ENCODE measurements around the gene RMDN2. TPM values are rescaled to one million over a fixed set of nuclear protein-coding genes. Genes with fewer than 3 reads are reported as not detected.
"Not testable (repeated sequence)": the region's sequence is repeated elsewhere in the genome, so short reads cannot be mapped to it uniquely, and the experiment has no call there.

The RMDN2 gene
- total RNA-seq, 2 donors from 2014 or later = 1.8 to 3.4 TPM

DNA sequence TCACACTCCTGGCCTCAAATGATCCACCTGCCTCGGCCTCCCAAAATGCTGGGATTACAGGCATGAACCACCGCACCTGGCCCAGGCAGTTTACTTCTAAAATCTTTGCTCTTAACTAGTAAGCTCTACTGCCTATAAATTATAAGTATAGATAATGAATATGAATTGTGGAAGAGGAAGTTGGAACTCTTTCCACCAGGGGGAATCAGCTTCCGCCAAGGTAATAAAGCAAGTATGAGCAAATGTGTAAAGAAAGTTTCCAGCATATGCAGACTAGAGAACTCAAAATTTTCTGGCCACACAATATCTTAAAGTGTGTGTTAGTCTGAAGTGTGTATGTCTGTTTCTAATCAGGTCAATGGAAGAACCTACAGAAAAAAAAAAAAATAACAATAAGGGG lies 68.1 kb downstream of the RMDN2 start:
- no peaks in the 10 kb centered on the region for H3K27me3 Mint-ChIP-seq
- H3K36me3 Mint-ChIP-seq (ENCODE audit: low read depth) = peaks cover 4% of the 10 kb centered on the region
- peaks cover 2% of the 10 kb centered on the region for H3K4me1 Mint-ChIP-seq
- H3K9me3 ChIP-seq (ENCODE audit: control insufficient read depth, low read length, poor library complexity, severe bottlenecking) = no peaks in the 10 kb centered on the region
- ATAC-seq = no peak
- H3K4me3 Mint-ChIP-seq = no peak overlapping the region
- H3K27ac Mint-ChIP-seq = no peak overlapping the region
- DNase-seq = no peak

DNA sequence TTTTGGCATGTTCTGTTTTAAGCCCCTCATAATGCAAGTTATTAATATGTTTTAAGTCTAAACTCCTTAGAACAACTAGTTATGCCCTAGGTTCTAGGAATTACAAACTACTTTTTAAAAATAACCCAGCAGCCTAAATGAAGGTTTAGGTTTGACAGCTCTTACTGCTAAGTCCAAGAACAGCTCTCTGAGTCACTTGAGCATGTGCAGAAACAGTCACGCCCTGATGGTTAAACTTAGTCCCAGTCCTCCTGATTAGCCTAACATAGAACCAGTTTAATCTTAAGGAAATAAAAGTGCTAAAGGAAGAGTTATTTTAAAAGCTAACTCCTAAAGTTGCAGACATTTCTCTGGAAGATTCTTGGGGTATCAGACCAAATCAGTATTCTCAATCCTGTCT lies 72.5 kb downstream of the RMDN2 start:
- Mint-ChIP-seq H3K27ac (no peak overlapping the region), H3K4me1 (no peaks in the 10 kb centered on the region), H3K27me3 (no peaks in the 10 kb centered on the region), H3K36me3 (ENCODE audit: low read depth) (peaks cover 4% of the 10 kb centered on the region), H3K4me3 (no peak overlapping the region)
- H3K9me3 ChIP-seq (ENCODE audit: control insufficient read depth, low read length, poor library complexity, severe bottlenecking) = no peaks in the 10 kb centered on the region
- DNase-seq (no peak), ATAC-seq (no peak)

DNA sequence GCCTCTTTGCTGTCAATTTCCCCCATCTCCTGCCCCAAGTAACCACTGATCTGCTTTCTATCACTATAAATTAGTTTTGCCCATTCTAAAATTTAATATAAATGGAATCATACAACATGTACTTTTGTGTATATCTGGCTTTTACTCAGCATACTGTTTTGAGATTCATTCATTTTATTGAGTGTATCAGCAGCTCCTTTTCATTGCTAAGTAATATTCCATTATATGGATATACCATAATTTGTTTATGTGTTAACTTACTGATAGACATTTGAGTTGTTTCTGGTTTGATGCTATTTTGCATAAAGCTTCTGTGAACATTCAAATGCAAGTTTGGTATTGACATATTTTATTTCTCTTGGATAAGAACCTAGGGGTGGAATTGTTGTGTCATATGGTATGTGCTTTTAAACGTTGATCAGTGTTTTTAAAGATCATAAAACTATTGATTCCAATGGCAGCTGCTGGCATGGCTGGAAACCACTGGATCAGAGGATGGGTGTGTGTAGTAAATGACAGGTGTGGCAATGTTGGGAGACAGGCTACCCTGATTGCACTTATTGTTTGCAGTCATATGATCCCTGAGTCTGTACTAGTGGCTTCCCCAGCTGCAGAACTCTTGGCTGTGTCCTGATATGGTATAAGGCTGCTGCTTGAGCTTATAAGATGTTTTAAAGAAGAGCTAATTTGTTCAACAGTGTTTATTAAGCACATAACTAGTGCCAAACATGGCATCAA lies 75.6 kb downstream of the RMDN2 start:
- H3K27me3 Mint-ChIP-seq = no peaks in the 10 kb centered on the region
- no peak for ATAC-seq
- no peak overlapping the region for H3K27ac Mint-ChIP-seq
- no peaks in the 10 kb centered on the region for H3K9me3 ChIP-seq (ENCODE audit: control insufficient read depth, low read length, poor library complexity, severe bottlenecking)
- peaks cover 4% of the 10 kb centered on the region for H3K36me3 Mint-ChIP-seq (ENCODE audit: low read depth)
- no peak for DNase-seq
- H3K4me1 Mint-ChIP-seq = no peaks in the 10 kb centered on the region
- H3K4me3 Mint-ChIP-seq = no peak overlapping the region

DNA sequence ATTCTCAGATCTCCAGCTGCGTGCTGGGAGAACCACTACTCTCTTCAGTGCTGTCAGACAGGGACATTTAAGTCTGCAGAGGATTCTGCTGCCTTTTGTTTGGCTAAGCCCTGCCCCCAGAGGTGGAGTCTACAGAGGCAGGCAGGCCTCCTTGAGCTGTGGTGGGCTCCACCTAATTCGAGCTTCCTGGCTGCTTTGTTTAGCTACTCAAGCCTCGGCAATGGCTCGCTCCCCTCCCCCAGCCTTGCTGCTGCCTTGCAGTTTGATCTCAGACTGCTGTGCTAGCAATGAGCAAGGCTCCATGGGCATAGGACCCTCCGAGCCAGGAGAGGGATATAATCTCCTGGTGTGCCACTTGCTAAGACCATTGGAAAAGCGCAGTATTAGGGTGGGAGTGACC lies 85.1 kb downstream of the RMDN2 start:
- not testable (repeated sequence) for H3K27ac Mint-ChIP-seq; H3K4me3 Mint-ChIP-seq; H3K4me1 Mint-ChIP-seq; H3K9me3 ChIP-seq (ENCODE audit: control insufficient read depth, low read length, poor library complexity, severe bottlenecking); ATAC-seq; H3K27me3 Mint-ChIP-seq; DNase-seq
- peaks cover 11% of the 10 kb centered on the region for H3K36me3 Mint-ChIP-seq (ENCODE audit: low read depth)

DNA sequence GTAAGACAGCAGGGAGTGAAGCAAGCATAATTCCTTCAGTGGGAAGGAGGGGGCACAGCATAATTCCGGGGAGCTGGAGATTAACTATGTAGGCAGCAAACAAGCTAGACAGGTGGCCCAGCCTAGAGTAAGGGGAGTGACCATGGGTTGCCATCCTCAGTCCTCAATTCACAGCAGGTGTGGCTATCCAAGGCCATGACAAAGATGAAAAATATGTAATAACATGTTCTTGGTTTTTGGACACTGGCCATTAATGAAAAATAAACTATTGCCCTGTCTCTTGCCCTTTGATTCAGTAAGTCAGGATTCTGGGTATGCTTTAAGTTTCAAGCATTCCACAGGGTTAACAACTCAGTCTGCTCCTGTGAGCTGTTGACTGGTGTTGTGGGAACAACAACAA lies 85.9 kb downstream of the RMDN2 start:
- DNase-seq = no peak
- Mint-ChIP-seq H3K36me3 (ENCODE audit: low read depth) (peaks cover 11% of the 10 kb centered on the region), H3K4me3 (no peak overlapping the region), H3K4me1 (no peaks in the 10 kb centered on the region), H3K27me3 (no peaks in the 10 kb centered on the region), H3K27ac (no peak overlapping the region)
- H3K9me3 ChIP-seq (ENCODE audit: control insufficient read depth, low read length, poor library complexity, severe bottlenecking) = no peaks in the 10 kb centered on the region
- ATAC-seq = no peak

DNA sequence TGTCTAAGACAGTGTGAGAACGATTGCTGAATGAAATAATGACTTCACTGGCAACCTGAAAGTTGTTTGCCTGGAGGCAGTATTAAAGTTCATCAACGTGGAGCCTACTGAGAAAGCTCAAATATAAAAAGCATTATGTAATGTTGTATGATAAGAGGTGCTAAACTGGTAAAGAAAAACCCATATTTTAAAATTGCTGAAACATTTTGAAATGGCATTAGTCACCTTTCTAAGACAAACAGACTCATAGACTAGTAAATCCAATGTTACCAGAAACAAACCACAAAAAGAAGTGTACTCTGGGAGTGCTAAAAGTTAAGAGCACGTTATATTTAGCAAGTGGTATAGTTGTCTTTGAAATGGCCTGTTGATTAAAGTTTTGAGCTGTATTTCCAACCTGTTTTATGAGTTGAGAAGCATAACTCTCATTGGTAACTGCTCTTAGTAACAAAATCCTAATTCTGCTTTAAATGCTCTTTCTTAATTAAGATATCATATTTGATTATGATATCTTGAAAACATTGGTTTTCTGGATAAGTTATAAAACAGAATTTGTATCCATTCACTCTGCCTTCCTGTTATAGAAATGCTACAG lies 88.2 kb downstream of the RMDN2 start:
- no peaks in the 10 kb centered on the region for H3K9me3 ChIP-seq (ENCODE audit: control insufficient read depth, low read length, poor library complexity, severe bottlenecking)
- H3K36me3 Mint-ChIP-seq (ENCODE audit: low read depth) = peaks cover 6% of the 10 kb centered on the region
- no peak for DNase-seq
- no peak overlapping the region for H3K4me3 Mint-ChIP-seq
- no peaks in the 10 kb centered on the region for H3K4me1 Mint-ChIP-seq
- H3K27me3 Mint-ChIP-seq = no peaks in the 10 kb centered on the region
- no peak for ATAC-seq
- no peak overlapping the region for H3K27ac Mint-ChIP-seq

DNA sequence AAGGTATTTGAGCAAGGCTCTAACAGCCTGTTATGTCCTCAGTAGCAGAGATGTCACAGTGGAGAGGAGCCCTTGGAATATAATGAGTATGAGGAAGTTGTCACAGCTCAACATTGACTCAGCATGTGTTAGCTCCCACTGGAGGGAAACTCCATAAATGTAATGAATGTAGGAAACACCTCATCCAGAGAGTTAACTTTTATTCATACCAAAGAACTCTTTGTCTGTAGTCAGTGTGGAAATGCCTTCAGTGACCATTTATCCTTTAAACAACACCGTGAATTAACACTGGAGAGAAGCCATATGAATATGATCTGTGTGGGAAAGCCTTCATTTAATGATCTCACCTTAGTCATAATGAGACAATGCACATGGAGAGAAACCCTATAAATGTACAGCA lies 91.1 kb downstream of the RMDN2 start:
- Mint-ChIP-seq H3K4me1 (no peaks in the 10 kb centered on the region), H3K4me3 (no peak overlapping the region), H3K36me3 (ENCODE audit: low read depth) (peaks cover 4% of the 10 kb centered on the region), H3K27ac (no peak overlapping the region), H3K27me3 (no peaks in the 10 kb centered on the region)
- DNase-seq (no peak), ATAC-seq (no peak)
- H3K9me3 ChIP-seq (ENCODE audit: control insufficient read depth, low read length, poor library complexity, severe bottlenecking) = no peaks in the 10 kb centered on the region

DNA sequence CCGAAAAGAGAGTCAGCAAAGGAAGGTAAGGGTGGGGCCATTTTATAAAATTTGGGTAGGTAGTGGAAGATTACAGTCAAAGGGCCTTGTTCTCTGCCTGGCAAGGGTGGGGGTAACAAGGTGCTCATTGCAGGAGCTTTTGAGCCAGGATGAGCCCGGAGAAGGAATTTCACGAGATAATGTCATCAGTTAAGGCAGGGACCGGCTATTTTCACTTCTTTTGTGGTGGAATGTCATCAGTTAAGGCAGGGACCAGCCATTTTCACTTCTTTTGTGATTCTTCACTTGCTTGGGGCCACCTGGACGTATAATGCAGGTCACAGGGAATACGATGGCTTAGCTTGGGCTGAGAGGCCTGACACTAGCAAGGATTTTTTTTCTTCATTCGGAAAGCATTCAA lies 92.7 kb downstream of the RMDN2 start:
- no peak overlapping the region for H3K4me3 Mint-ChIP-seq
- DNase-seq (no peak), ATAC-seq (no peak)
- no peak overlapping the region for H3K27ac Mint-ChIP-seq
- no peaks in the 10 kb centered on the region for H3K36me3 Mint-ChIP-seq (ENCODE audit: low read depth)
- H3K9me3 ChIP-seq (ENCODE audit: control insufficient read depth, low read length, poor library complexity, severe bottlenecking) = no peaks in the 10 kb centered on the region
- H3K4me1 Mint-ChIP-seq = no peaks in the 10 kb centered on the region
- no peaks in the 10 kb centered on the region for H3K27me3 Mint-ChIP-seq

DNA sequence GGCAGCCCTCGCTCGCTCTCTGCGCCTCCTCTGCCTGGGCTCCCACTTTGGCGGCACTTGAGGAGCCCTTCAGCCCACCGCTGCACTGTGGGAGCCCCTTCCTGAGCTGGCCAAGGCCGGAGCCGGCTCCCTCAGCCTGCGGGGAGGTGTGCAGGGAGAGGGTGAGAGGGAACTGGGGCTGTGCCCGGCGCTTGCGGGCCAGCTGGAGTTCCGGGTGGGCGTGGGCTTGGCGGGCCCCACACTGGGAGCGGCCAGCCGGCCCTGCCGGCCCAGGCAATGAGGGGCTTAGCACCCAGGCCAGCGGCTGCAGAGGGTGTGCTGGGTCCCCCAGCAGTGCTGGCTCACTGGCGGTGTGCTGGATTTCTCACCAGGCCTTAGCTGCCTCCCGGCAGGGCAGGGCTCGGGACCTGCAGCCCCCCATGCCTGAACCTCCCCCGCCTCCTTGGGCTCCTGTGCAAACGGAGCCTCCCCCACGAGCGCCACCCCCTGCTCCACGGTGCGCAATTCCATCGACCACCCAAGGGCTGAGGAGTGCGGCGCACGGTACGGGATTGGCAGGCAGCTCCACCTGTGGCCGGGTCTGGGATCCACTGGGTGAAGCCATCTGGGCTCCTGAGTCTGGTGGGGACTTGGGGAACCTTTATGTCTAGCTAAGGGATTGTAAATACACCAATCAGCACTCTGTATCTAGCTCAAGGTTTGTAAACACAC lies 95.4 kb downstream of the RMDN2 start:
- not testable (repeated sequence) for H3K27me3 Mint-ChIP-seq; H3K4me1 Mint-ChIP-seq; H3K27ac Mint-ChIP-seq; H3K4me3 Mint-ChIP-seq; DNase-seq; H3K9me3 ChIP-seq (ENCODE audit: control insufficient read depth, low read length, poor library complexity, severe bottlenecking); H3K36me3 Mint-ChIP-seq (ENCODE audit: low read depth); ATAC-seq

DNA sequence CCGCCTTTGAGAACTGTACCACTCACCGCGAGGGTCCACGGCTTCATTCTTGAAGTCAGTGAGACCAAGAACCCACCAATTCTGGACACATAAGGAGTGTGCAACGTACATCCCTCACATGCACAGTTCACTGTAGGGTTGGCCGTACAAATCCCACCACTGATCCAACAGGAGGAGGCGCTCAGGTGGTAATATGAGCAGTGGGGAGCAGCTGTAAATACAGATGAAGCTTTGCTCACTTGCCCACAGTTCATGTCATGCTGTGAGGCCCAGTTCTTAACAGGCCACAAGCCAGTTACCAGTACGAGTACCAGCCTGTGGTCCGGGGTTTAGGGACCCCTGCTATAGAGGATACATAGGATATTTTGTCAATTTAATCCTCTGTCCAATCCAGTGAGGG lies 96.5 kb downstream of the RMDN2 start:
- Mint-ChIP-seq H3K27me3 (peaks cover 6% of the 10 kb centered on the region), H3K4me1 (no peaks in the 10 kb centered on the region), H3K4me3 (no peak overlapping the region), H3K36me3 (ENCODE audit: low read depth) (no peaks in the 10 kb centered on the region), H3K27ac (no peak overlapping the region)
- no peaks in the 10 kb centered on the region for H3K9me3 ChIP-seq (ENCODE audit: control insufficient read depth, low read length, poor library complexity, severe bottlenecking)
- DNase-seq (no peak), ATAC-seq (no peak)

DNA sequence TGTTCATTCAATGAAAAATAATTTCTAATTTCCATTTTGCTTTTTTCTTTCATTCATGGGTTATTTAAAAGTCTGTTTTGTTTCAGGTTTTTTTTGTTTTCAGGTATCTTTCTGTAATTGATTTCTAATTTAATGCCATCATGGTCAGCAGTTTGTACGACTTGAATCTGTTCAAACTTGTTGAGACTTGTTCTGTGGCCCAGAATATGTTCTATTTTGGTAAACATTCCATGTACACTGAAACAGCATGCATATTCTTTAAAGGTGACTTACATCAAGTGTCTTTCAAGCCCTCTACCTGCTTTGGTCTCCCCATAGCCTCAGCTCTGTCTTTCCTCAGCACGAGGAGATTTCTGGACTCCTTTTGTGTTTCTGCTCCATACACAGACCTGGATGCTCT lies 101.8 kb downstream of the RMDN2 start:
- Mint-ChIP-seq H3K4me1 (no peaks in the 10 kb centered on the region), H3K36me3 (ENCODE audit: low read depth) (no peaks in the 10 kb centered on the region), H3K27ac (no peak overlapping the region), H3K4me3 (no peak overlapping the region), H3K27me3 (peaks cover 24% of the 10 kb centered on the region)
- DNase-seq (no peak), ATAC-seq (no peak)
- H3K9me3 ChIP-seq (ENCODE audit: control insufficient read depth, low read length, poor library complexity, severe bottlenecking) = no peaks in the 10 kb centered on the region

DNA sequence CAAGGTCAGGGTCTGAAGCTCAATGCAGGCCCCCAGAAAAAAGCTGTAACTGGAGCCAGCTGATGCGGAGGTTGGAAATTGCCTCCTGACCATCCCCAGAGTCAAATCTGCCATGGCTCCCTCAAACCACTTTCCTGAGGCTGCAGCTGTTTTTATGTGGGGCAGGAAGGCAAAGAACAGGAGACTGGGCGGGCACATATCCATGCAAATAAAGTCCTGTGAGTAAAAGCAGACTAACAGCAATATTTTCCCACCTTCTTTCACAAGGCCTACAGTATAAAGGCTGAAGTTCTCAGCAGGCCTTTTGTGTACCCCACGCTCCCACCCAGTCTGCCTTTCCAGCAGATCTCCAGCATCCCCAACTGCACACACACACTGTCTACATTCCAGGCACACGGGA lies 103.7 kb downstream of the RMDN2 start:
- Mint-ChIP-seq H3K4me3 (no peak overlapping the region), H3K4me1 (no peaks in the 10 kb centered on the region), H3K27me3 (peaks cover 38% of the 10 kb centered on the region), H3K27ac (no peak overlapping the region), H3K36me3 (ENCODE audit: low read depth) (peaks cover 2% of the 10 kb centered on the region)
- no peaks in the 10 kb centered on the region for H3K9me3 ChIP-seq (ENCODE audit: control insufficient read depth, low read length, poor library complexity, severe bottlenecking)
- DNase-seq (no peak), ATAC-seq (no peak)

DNA sequence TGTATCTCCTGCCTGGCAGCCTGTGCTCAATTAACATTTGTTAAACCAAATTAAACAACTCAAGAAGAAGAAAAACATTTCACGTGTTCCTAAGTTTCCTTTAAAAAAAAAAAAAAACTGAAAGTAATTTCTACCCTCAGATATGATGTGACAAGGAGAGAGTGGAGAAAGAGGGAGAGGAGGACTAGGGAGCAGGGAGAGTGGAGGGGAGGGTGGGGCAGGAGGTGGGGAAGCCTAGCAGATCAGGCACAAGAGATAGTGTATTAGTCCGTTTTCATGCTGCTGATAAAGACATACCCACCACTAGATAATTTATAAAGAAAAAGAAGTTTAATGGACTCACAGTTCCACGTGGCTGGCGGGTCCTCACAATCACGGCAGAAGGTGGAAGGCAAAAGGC lies 104.4 kb downstream of the RMDN2 start:
- H3K9me3 ChIP-seq (ENCODE audit: control insufficient read depth, low read length, poor library complexity, severe bottlenecking) = no peaks in the 10 kb centered on the region
- no peaks in the 10 kb centered on the region for H3K4me1 Mint-ChIP-seq
- no peak overlapping the region for H3K4me3 Mint-ChIP-seq
- peaks cover 5% of the 10 kb centered on the region for H3K36me3 Mint-ChIP-seq (ENCODE audit: low read depth)
- ATAC-seq (no peak), DNase-seq (no peak)
- H3K27me3 Mint-ChIP-seq = peaks cover 42% of the 10 kb centered on the region
- no peak overlapping the region for H3K27ac Mint-ChIP-seq

Measured in T-helper 17 cell (primary cell).